SK-N-SH treated with all-trans-retinoic acid at 6 μM for 48 hours (cell line): ENCODE results near the gene DCDC1.

Source experiments
- ATAC-seq: fragments of 200-7000 bp; cut with Tn5 transposase; 3 replicates; pipeline ENCODE4 v1.9.1; 2020; ENCODE audit warnings: mild to moderate bottlenecking, moderate library complexity
- ARNTL ChIP-seq: fragments of 450-650 bp; formaldehyde crosslinking; IDR thresholded peaks from 2 replicates; pipeline ENCODE4 v1.5.0; 2020; ENCODE audit warnings: low read depth, mild to moderate bottlenecking, moderate library complexity, borderline replicate concordance
- BACH2 ChIP-seq: fragments of 250-450 bp; sonication (Bioruptor Pico); IDR thresholded peaks from 2 replicates; pipeline ENCODE4 v1.9.0; 2021; ENCODE audit warnings: mild to moderate bottlenecking, borderline replicate concordance
- CSDC2 ChIP-seq: fragments of 250-450 bp; sonication (Bioruptor Pico); IDR thresholded peaks from 2 replicates; pipeline ENCODE4 v1.5.0; 2020; ENCODE audit warnings: mild to moderate bottlenecking, moderate library complexity
- CSRNP3 ChIP-seq: fragments of 250-450 bp; sonication (Bioruptor Pico); IDR thresholded peaks from 2 replicates; pipeline ENCODE4 v1.5.1; 2021; ENCODE audit warnings: mild to moderate bottlenecking, moderate library complexity
- ESRRG ChIP-seq: fragments of 250-450 bp; sonication (Bioruptor Pico); IDR thresholded peaks from 2 replicates; pipeline ENCODE4 v1.6.1; 2021; ENCODE audit warnings: mild to moderate bottlenecking
- GLIS3 ChIP-seq: fragments of 250-450 bp; sonication (Bioruptor Pico); IDR thresholded peaks from 2 replicates; pipeline ENCODE4 v1.5.0; 2020; ENCODE audit warnings: mild to moderate bottlenecking, moderate library complexity
- ISL1 ChIP-seq: fragments of 250-450 bp; sonication (Bioruptor Pico); IDR thresholded peaks from 2 replicates; pipeline ENCODE4 v2.1.2; 2022; ENCODE audit warnings: mild to moderate bottlenecking, moderate library complexity
- OSR1 ChIP-seq: fragments of 250-450 bp; sonication (Bioruptor Pico); IDR thresholded peaks from 2 replicates; pipeline ENCODE4 v1.8.0; 2022; ENCODE audit warnings: moderate library complexity, mild to moderate bottlenecking, inconsistent platforms
- PATZ1 ChIP-seq: fragments of 250-450 bp; sonication (Bioruptor Pico); IDR thresholded peaks from 2 replicates; pipeline ENCODE4 v1.8.0; 2020; ENCODE audit warnings: mild to moderate bottlenecking, moderate library complexity, borderline replicate concordance
- POU6F1 ChIP-seq: fragments of 250-450 bp; sonication (Bioruptor Pico); IDR thresholded peaks from 2 replicates; pipeline ENCODE4 v1.8.0; 2021; ENCODE audit warnings: low read depth, mild to moderate bottlenecking, moderate library complexity, borderline replicate concordance
- PPARA ChIP-seq: fragments of 250-450 bp; sonication (Bioruptor Pico); IDR thresholded peaks from 2 replicates; pipeline ENCODE4 v1.5.0; 2020; ENCODE audit warnings: mild to moderate bottlenecking, borderline replicate concordance
- RARB ChIP-seq: fragments of 250-450 bp; sonication (Bioruptor Pico); IDR thresholded peaks from 2 replicates; pipeline ENCODE4 v1.8.0; 2021; ENCODE audit warnings: mild to moderate bottlenecking, moderate library complexity
- TCF4 ChIP-seq: fragments of 250-450 bp; sonication (Bioruptor Pico); IDR thresholded peaks from 2 replicates; pipeline ENCODE4 v1.8.0; 2021; ENCODE audit warnings: mild to moderate bottlenecking, moderate library complexity, borderline replicate concordance
- TOX ChIP-seq: fragments of 250-450 bp; sonication (Bioruptor Pico); IDR thresholded peaks from 2 replicates; pipeline ENCODE4 v1.8.0; 2021; ENCODE audit warnings: mild to moderate bottlenecking, moderate library complexity, borderline replicate concordance
- TSHZ2 ChIP-seq: fragments of 250-450 bp; sonication (Bioruptor Pico); IDR thresholded peaks from 2 replicates; pipeline ENCODE4 v1.5.0; 2020; ENCODE audit warnings: mild to moderate bottlenecking, moderate library complexity
- ZFP3 ChIP-seq: fragments of 250-450 bp; sonication (Bioruptor Pico); IDR thresholded peaks from 2 replicates; pipeline ENCODE4 v1.5.0; 2020; ENCODE audit warnings: mild to moderate bottlenecking, moderate library complexity
- ZFP30 ChIP-seq: fragments of 450-650 bp; formaldehyde crosslinking; IDR thresholded peaks from 2 replicates; pipeline ENCODE4 v1.5.0; 2022; ENCODE audit warnings: mild to moderate bottlenecking, moderate library complexity
- ZNF565 ChIP-seq: fragments of 450-650 bp; formaldehyde crosslinking; conservative IDR thresholded peaks from 2 replicates; pipeline ENCODE4 v1.5.0; 2020; ENCODE audit warnings: low read depth, mild to moderate bottlenecking, moderate library complexity
- ZNF70 ChIP-seq: fragments of 450-650 bp; formaldehyde crosslinking; IDR thresholded peaks from 2 replicates; pipeline ENCODE4 v1.5.0; 2020; ENCODE audit warnings: mild to moderate bottlenecking, moderate library complexity
- ZNF8 ChIP-seq: fragments of 450-650 bp; formaldehyde crosslinking; IDR thresholded peaks from 2 replicates; pipeline ENCODE4 v1.5.0; 2020; ENCODE audit warnings: mild to moderate bottlenecking, moderate library complexity

DCDC1 gene

GRCh38 chr11:31240340-31240904, 129.1 kb downstream of the DCDC1 start:
- TF ChIP-seq ZFP30 (CRISPR knock-in tag) (no peak), BACH2 (CRISPR knock-in tag) (no peak), PPARA (no peak), ZNF565 (no peak), ZNF8 (CRISPR knock-in tag) (no peak), CSDC2 (CRISPR knock-in tag) (no peak), ZFP3 (no peak), ESRRG (no peak), OSR1 (CRISPR knock-in tag) (no peak), ISL1 (CRISPR knock-in tag) (no peak), RARB (CRISPR knock-in tag) (no peak), PATZ1 (no peak)
- peak; percentile 81; the same call in 2 of the 3 replicates for ATAC-seq

- no peak for TF ChIP-seq TSHZ2 (CRISPR knock-in tag)
- no peak for TF ChIP-seq PATZ1
- TF ChIP-seq TCF4 (CRISPR knock-in tag): no peak
- TF ChIP-seq OSR1 (CRISPR knock-in tag): no peak
- TF ChIP-seq ISL1 (CRISPR knock-in tag): no peak
- no peak for TF ChIP-seq ZNF70 (CRISPR knock-in tag)
- no peak for TF ChIP-seq ESRRG
- no peak for TF ChIP-seq BACH2 (CRISPR knock-in tag)
- no peak for TF ChIP-seq GLIS3 (CRISPR knock-in tag)
- no peak for TF ChIP-seq ZFP3
- ATAC-seq: no peak
Observed at GRCh38 chr11:31237819-31238760, 131.4 kb downstream of the DCDC1 start.

- ATAC-seq: no peak
- TF ChIP-seq ESRRG (no peak), RARB (CRISPR knock-in tag) (no peak), ARNTL (CRISPR knock-in tag) (no peak), ZFP30 (CRISPR knock-in tag) (no peak), TSHZ2 (CRISPR knock-in tag) (no peak), ISL1 (CRISPR knock-in tag) (no peak), ZFP3 (no peak), PATZ1 (no peak), ZNF70 (CRISPR knock-in tag) (no peak), POU6F1 (no peak), TOX (no peak), GLIS3 (CRISPR knock-in tag) (no peak), ZNF8 (CRISPR knock-in tag) (no peak), CSRNP3 (no peak), ZNF565 (no peak), PPARA (no peak), OSR1 (CRISPR knock-in tag) (no peak)
Observed at GRCh38 chr11:31236143-31236542, 133.4 kb downstream of the DCDC1 start.
